Hindlimb muscle (tissue), 1 donor: Measurements from ENCODE around the gene RTL10. TPM values are rescaled to one million over a fixed set of nuclear protein-coding genes. Genes with fewer than 3 reads are reported as not detected.
"Not testable (repeated sequence)": the region's sequence is repeated elsewhere in the genome, so short reads cannot be mapped to it uniquely, and the experiment has no call there.

Source experiments
- DNase-seq: peaks from one replicate; pipeline ENCODE4 v3.0.0-alpha.2; 2013
- polyA plus RNA-seq: library from polyadenylated mRNA; unstranded; fragments of 120-200 nt; gene quantifications from one replicate; pipeline ENCODE4 v1.2.1, GENCODE V29; 2013; ENCODE audit not compliant: insufficient read length

Gene RTL10
- polyA plus RNA-seq, 1 donor: 16.7 TPM

DNA sequence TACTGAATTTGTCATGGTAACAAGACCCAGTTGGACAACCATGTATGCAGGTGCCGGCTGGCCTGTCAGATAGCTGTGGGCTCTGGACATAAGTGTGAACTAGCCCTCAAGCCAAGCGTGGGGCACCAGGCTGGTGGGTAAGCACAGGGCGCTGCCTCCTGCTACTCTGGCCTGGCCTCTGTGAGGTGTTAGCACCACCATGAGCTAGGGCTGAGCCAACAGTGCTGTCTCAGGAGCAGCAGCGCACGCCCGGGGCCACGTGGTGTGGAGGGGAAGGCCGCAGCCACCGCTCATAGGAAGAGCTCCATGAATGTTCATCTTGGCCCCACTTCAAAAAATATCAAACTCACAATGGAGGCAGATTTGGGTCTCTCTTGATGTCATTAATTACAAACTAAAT lies 35.3 kb upstream of the RTL10 start:
- no peak for DNase-seq

DNA sequence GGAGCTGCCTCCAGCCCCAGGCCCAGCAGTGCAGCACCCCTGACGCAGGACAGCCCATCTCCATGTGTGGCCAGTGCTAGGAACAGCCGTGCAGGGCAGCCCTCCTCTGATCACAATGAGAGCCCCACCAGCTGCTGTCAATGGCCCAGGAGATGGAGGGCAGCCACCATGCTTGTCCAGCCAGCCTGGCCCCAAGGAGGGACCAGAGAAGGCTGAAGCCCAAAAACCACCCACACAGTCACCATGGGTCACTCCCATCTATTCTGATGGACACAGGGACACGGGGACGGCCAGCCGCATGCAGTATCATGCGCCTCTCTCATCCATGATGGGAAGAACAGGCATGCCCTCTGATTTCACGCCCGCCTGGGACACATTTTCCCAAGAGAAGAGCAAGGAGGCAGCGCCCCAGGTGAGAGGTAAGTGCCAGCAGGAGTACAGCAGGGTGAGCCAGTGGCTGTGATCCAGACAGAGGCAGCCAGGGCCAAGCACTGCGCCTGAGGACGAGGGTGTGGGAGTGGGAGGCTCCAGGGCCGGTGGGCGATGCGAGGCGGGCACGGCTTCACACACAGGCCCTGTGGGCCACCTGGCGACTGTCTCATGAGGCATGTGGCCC lies 33.6 kb upstream of the RTL10 start:
- no peak for DNase-seq

DNA sequence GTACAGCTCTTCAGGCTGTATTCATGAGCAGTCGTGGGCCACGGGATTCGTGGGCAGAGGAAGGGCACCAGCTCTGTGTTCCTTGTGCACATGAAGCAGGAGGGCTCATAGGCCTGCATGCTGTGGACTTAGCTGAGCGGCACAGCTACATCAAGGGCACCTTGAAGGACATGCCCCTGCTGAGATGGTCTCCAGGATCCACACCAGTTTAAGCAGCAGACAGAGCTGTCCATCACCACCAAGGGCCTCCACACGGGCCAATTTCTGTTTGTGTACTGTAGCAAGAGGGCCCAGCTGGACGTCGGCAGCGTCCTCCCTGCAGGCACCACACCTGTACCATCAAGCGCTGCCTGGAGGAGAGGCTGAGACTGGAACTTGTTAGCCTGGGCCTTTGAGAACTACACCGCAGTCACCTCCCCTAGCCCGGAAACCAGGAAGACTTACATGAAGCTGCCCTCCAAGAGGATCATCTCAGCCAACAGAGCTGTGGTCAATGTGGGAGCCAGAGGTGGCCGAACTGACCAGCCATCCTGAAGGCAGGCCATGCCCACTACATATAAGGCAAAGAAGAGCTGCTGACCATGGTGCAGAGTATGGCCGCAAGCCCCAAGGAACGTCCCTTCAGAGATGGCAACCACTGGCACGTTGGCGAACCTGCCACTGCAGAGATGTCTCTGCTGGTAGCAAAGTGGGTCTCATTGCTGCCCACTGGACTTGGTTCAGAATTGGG lies 32.7 kb upstream of the RTL10 start:
- DNase-seq: no peak

DNA sequence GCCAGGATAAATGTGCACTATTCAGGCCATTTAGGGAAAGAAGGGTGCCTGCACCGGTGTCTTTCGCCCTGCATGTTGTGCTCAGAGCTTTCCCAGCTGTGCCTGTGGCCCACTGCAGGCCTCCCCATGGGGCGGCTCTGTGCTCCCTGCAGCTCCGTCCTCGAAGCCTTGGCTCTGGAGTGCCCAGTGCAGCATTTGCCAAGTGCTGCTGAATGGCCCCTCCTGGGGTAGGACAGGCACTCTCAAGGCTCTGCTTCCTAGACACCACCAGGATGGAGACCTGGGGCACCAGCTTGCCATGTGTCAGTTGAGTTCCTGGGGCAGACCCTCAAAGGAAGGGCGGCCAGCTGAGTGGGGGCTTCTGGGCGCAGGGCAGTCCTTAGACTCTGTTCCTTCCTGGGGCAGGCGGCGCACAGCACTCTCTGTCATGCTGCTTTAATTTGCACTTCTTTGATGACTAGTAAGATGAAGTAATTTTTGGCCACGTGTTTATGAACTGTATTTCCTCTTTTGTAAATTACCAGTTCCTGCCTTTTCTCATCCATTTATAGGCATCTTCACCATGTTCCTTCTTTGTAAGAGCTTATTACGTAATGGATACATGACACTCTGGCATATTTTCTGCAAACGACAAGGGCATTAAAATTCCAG lies 32.1 kb upstream of the RTL10 start:
- no peak for DNase-seq

DNA sequence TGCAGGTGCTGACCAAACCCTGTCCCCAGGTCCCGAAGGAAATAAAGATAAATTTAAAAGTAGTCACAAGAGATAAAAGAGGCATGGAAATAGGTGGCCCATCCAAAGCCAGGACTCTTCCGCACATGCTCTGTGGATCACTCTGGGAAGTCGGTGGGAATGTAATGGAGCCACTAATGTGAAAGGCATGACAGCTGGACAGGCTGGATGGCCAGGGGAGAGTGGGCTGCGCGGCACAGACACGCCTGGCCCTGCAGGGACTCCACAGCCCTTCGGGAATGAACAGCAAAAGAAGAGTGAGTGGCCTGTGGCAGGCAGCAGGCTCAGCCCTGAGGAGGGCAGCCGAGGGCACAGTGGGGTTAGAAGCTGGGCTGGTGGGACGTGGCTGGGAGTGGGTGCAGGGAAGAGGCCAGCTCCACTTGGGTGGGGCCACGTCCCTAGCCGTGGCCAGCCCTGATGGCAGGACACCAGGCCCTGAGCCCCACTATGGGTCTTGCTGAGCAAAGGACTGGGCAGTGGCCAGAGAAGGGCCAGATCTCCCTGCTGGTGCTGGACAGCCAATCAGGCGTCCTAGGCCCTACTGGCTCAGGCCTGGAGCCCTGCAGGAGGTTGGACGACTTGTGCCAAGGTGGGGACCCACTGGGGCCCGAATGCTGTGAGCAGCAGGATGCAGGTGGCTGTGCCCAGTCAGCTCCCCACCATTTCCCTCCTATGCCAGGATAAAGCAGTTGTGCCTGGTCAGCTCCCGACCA lies 31.3 kb upstream of the RTL10 start:
- DNase-seq: no peak

DNA sequence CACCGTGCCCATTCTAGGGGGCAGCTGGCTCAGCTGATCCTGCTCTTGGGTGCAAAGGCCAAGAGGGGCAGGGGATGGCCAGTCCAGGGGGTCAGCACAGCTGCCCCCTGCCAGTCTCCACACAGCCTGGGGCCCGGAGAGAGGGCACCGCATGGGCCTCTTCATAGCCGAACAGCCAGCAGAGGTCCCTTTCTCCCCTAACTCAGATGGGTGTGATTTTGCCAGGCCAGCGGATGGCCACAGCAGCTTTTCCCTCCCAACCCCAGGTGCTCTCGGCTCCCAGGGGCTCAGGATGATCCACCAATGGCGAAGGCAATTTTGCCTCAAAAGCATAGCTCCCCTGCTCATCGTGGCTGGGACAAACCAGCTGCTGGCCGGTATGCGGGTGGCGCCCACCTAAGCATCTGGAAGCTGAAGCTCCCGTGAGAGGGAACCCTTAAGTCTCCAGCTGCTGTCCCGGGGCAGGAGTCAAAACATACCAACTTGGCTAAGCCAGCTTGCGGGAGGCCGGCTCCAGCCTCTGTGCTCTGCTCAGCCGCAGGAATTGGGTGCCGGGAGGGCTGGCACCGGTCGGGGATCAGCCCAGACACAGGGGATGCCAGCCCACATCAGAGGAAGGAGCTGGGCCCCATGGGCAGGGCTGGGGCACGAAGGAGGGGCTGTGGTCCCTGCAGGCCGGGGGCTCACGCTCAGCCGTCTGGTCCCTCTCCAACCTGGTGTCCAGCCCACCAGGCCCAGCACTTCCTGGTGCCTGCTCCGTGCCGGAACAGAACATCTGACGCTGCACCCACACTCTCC lies 30.5 kb upstream of the RTL10 start:
- no peak for DNase-seq

DNA sequence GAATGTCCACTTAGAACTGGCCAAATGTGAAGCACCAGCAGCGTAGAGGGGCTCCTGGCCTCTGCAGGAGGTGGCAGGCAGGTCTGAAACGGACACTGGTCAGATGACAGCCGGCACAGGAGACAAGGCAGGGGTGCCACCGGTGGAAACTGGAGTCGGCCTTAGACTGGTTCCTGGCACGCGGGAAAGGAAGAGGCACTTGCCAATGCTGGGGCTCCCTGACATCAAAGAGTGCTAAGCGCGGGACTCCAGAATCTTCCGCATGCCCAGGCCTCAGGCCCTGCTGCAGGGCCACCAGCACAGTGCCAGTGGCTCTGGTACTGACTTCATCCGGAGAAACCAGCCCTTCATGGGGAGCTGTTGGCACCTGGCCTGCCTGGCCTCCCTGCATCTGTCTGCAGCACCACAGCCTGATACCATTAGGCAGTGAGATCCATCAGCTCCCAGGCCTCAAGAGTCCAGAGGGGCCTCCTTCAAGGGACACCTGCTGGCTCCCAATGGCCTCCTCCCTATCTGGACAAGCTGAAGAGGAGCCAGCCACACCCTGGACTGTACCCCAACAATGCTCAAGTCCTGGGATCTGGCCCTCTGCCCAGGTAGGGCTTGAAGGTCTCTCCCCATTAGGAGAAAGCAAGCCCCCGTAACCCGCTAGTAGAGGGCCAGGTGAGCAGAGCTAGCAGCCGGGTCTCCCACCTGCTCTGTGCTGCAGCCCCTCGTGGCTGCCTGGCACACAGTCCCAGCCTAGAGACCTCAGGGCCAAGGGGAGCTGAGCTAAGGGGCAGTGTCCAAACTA lies 29.7 kb upstream of the RTL10 start:
- no peak for DNase-seq

DNA sequence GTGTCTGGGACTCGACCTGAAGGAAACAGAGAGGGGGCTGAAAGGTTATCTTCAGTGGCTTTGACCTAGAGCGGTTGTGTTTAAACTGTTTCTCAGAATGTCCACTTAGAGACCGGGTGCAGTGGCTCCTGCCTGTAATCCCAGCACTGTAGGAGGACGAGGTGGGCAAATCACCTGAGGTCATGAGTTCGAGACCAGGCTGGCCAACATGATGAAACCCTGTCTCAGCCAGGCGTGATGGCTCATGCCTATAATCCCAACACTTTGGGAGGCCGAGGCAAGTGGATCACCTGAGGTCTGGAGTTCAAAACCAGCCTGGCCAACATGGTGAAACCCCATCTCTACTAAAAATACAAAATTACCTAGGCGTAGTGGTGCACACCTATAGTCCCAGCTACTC lies 28.8 kb upstream of the RTL10 start:
- DNase-seq: not testable (repeated sequence)

DNA sequence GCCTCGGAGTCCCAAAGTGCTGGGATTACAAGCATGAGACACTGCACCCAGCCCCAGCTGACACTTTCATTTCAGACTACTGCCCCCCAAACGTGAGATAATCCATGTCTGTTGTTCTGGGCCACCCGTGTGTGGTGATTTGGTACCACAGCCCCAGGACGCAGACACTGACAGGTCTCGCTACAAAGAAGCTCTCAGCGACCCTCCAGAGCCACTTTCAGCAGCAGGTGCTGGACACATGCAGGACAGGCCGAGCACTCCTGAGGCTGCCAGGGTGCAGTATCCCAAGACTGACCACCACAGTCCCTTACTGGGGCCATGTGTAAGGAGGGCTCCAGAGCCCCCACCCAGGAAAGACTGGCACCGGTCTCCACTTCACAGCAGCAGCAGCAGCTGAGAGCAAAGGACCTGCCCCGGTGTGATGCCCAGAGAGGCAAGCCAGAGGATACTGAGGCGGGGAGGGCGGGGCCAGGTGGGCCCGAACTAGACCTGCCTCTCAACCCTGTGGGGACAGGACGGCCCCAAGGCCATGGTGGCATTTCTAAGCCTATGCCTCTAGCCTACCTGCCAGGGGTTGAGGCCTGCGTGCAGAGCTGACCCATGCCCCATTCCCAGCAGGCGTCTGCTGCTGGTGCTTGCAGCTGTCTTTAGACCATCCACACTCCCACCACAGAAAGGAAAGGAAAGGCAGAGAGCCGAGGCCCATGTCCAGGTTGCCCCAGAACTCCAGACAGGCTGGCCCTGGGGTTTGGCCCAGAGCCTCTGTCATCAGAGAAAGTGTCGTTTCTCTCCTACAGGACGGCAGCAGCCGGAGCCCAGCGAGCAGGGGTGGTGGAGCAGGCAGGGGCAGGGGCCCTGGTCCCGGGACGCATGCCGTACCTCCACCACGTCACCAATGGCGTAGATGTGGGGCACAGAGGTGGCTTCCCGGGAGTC lies 28.0 kb upstream of the RTL10 start:
- DNase-seq: no peak

DNA sequence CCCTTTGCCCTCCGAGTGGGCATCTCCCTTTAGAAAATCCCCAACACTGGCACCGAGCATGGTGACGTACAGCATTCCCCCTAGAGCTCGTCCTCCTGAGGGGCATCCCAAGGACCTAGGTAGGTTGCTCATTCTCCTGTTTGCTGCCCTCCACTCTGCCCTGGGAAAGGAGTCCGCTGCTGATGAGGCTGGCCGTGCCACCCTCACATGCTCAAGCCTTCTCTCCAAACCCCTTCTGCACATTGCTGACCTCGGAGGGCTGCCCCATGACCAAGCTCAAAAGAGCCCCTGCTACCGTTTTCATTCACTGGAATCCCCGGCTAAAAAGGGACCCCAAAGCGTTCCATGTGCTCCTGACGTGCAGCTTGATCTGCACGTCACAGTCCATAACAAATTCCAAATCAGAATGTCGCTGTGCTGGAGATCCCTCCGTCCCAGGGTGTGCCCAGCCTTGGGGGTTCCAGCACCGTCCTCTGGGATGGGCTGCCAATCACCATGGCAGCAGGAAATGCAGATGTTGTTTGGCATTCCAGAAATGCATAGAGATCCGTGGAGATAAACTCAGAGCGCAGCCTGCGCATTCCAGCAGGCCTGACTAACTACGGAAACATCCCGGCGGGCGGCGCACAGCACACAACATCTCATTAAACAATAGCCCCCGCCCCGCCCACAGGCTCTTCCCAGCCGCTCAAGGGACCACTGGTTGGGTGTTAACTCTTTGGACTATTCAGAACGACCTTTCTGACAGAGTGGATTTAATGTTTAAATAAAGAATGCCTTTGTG lies 26.3 kb upstream of the RTL10 start:
- peak; percentile 63 for DNase-seq

DNA sequence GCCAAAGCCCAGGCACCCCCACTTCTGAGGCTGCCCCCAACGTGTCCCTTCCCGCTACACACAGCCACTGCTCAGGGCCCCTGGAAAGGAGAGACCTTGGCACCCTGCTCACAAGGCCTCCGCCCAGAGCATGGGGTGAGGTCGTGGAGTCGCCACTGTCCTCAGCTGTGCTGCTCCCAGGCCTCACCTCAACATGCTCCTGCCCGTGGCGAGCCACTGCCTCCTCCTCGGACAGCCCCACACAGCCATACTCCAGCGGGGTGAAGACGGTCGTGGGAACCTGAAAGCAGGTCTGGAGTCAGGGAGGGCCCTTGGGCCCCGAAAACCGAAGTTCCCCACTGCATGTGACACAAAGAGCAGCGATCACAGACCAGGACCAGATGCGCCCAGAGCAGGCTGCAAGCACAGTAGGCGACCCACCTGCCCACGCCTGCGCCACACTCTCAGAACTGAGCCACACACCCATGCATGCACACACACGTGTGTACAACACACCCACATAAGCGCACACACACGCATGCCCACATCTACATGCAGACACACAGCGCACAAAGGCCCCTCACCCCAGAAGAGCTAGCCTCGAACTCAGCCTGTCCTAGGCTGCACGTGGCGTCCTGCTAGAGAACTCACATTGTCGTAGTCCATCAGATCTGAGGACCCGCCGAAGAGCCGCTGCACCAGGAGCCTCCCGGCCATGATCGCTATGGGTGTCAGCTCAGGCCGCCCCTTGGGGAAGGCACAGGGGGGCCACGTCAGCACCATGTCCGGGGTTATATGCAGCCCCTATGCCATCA lies 25.5 kb upstream of the RTL10 start:
- no peak for DNase-seq

DNA sequence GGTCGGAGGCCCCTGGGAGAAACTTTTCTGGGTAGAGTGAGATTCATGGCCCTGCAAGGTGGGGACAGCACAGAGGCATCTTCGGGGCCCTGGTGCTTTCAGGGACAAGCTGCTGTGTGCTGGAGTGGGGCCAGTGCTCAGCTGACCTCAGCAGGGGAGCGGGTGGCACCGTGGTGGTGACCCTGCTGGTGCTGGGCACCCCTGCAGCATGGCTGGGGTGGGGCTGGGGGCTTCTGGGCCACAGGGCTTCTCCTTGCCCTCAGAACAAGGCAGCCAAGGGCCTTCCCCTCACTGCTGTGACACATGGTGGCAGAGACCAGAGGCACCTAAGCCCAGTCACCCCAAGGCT lies 24.9 kb upstream of the RTL10 start:
- no peak for DNase-seq

DNA sequence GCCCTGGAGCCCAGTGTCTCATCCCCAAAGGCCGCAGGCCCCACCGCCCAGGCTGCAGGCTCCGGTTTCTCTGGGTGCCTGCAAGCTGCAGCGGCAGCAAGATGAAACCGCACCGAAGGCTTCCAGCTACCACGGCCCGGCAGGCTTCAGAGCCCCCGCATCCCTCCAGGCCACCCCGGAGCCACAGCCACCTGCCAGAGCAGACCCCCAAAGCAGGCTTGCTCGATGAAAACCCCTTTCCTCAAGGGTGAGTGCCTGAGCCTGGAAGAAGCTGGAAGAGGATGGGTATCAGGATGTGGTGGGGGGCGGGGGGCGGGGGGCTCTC lies 24.5 kb upstream of the RTL10 start:
- DNase-seq: no peak

DNA sequence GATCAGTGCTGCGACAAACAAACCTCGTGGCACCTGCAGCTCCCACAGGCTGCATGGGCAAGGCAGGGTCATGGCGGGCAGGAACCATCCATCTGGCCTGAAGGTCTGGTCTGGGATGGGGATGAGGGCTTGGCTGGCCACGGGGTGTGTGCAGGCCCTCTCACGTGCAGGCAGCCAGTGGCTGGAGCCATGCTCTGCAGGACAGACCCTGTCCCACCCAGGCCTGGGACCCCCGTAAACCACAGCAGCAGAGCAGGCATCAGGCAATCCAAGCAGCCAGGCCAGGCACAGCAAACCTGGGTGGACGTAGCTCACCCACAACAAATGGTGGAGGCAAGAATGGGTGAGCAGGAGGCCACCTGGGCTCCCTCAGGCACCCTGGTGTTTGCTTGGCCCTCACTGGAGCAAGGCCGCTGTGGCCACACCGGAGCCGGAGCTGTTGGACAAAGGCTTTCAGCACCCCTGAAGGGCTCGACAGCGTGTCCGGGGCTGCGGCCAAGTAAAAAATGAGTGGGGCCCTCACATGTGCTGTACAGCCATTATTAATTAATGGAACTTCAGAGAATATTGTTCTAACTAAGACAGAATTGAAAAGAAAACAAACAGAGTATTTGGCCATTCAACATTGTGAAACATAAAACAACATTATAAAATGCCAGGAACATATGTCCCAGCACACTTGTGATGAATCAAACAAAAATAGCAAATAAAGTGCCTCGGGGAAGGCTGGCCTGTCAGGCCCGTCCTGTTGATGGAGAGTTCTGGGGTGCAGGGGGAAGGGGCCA lies 24.0 kb upstream of the RTL10 start:
- no peak for DNase-seq

DNA sequence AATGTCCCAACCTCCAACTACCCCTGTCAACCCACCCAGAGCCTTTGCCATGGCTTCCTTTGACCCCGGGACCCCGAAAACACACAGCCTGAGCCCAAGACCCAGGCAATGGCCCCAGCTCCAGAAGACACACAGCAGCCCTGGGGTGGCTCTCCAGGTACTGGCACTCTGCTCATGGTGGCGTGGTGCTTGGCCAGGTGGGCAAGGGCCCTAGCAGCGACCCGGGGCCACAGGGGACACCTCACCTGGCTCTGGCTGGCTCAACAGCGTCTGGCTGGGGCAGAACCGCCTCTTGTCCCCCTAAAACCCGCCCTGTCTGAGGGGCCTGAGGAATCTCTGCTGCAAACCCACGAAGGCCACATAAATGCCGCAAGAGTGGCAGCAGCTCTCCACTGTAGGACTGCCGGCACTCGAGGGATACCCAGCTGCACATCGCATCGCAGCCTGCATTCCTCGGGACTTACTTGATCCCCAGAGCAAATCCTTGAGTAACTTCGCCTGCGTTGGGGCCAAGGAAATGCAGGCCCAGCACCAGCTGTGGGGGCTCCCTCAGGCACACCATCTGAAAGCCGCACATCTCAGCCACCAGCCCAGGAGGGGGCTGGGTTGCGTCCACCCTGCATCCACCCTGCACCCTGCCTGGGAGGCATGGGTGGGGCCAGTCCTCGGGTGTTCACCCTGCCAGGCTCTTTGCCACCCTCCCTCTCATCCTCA lies 23.1 kb upstream of the RTL10 start:
- DNase-seq: no peak

DNA sequence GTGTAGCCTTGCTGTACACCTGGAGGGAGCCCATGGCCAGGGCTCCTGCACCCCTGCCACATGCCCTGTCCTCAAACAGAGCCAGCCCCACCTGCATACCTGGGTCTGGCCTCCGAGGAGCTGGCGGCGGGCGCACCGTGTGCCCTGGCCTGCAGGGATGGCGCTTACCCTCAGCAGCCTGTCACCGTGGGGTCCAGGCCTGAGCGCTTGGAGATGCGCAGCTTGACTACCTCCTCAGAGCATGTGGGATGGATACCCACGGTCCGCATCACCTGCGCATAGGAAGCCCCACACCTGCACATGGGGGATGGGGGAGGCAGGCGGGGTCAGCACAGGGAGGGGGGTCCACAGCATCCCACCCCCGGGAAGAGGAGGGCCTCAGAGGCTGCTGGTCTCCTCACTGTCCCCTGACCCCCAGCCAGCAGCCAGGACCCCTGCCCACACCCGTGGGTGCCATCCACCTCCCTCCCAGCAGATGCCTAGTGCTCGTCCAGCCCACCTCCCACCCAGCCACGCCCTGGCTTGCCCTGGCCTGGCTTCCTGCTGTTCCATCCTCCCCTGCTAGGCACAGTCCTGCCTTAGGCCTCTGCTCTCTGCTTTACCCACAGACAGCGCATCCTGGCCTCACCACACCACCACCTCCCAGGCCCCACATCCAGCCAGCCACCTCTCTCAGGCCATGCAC lies 22.4 kb upstream of the RTL10 start:
- DNase-seq: no peak
